ENCODE data around the gene HLCS.
"Not testable (repeated sequence)": the region's sequence is repeated elsewhere in the genome, so short reads cannot be mapped to it uniquely, and the experiment has no call there.

- TF ChIP-seq CTCF, POLR2A, POLR2AphosphoS5 (IDR thresholded peaks at IDR 0.05): not testable (repeated sequence)
Observed at GRCh38 chr21:36952331-36952730, 14.1 kb downstream of the HLCS start.

Measured in prostate gland (tissue), 2 donors.